ENCODE data around the gene NEO1. TPM values are rescaled to one million over a fixed set of nuclear protein-coding genes. Genes with fewer than 3 reads are reported as not detected.

Gene NEO1
- total RNA-seq, 2 donors from 2014 or later: 3.6 to 8.0 TPM

- no peaks in the 10 kb centered on the region for H3K9me3 Mint-ChIP-seq
- no peak overlapping the region for H3K4me3 Mint-ChIP-seq
- H3K4me1 Mint-ChIP-seq (ENCODE audit: low read depth in 2 of 2): peaks cover 5 to 9% of the 10 kb centered on the region in 2 donors
- peak; percentile 15 for DNase-seq (ENCODE audit: low spot score)
- H3K27me3 Mint-ChIP-seq: peaks cover 0 to 9% of the 10 kb centered on the region in 2 donors
- ATAC-seq: no peak
- H3K36me3 Mint-ChIP-seq: no peaks in the 10 kb centered on the region
- H3K27ac Mint-ChIP-seq: no peak overlapping the region
Measured at GRCh38 chr15:73330206-73331051, 278.2 kb downstream of the NEO1 start.

GRCh38 chr15:73331501-73331900 lies 279.2 kb downstream of the NEO1 start:
- Mint-ChIP-seq H3K27ac (no peak overlapping the region), H3K36me3 (no peaks in the 10 kb centered on the region), H3K9me3 (no peaks in the 10 kb centered on the region), H3K4me1 (ENCODE audit: low read depth in 2 of 2) (peaks cover 0 to 5% of the 10 kb centered on the region in 2 donors), H3K27me3 (peaks cover 0 to 7% of the 10 kb centered on the region in 2 donors), H3K4me3 (no peak overlapping the region)
- ATAC-seq (no peak), DNase-seq (ENCODE audit: low spot score) (peak; percentile 1)

GRCh38 chr15:73331991-73332925 lies 280.0 kb downstream of the NEO1 start:
- Mint-ChIP-seq H3K27me3 (peaks cover 5 to 7% of the 10 kb centered on the region in 2 donors), H3K4me1 (ENCODE audit: low read depth in 2 of 2) (peaks cover 0 to 5% of the 10 kb centered on the region in 2 donors), H3K9me3 (no peaks in the 10 kb centered on the region), H3K36me3 (no peaks in the 10 kb centered on the region), H3K27ac (no peak overlapping the region), H3K4me3 (no peak overlapping the region)
- peak; percentile 26 for DNase-seq (ENCODE audit: low spot score)
- no peak for ATAC-seq

GRCh38 chr15:73333001-73333400 lies 280.7 kb downstream of the NEO1 start:
- H3K27ac Mint-ChIP-seq: no peak overlapping the region
- peaks cover 2 to 10% of the 10 kb centered on the region in 2 donors for H3K27me3 Mint-ChIP-seq

GRCh38 chr15:73334086-73334485 lies 281.8 kb downstream of the NEO1 start:
- Mint-ChIP-seq H3K27me3 (peaks cover 0 to 10% of the 10 kb centered on the region in 2 donors), H3K4me1 (ENCODE audit: low read depth in 2 of 2) (no peaks in the 10 kb centered on the region), H3K9me3 (no peaks in the 10 kb centered on the region), H3K4me3 (no peak overlapping the region), H3K36me3 (no peaks in the 10 kb centered on the region), H3K27ac (no peak overlapping the region)
- no peak for ATAC-seq
- DNase-seq (ENCODE audit: low spot score): peak; percentile 47

More at GRCh38 chr15:73333001-73333400, 280.7 kb downstream of the NEO1 start:
- Mint-ChIP-seq H3K4me1 (ENCODE audit: low read depth in 2 of 2) (peaks cover 0 to under 1% of the 10 kb centered on the region in 2 donors), H3K4me3 (no peak overlapping the region), H3K9me3 (no peaks in the 10 kb centered on the region), H3K36me3 (no peaks in the 10 kb centered on the region)
- DNase-seq (ENCODE audit: low spot score) (peak; percentile 45), ATAC-seq (no peak)

- DNase-seq (ENCODE audit: low spot score): peak; percentile 38
- no peaks in the 10 kb centered on the region for H3K36me3 Mint-ChIP-seq
- peaks cover 0 to 10% of the 10 kb centered on the region in 2 donors for H3K27me3 Mint-ChIP-seq
- H3K4me1 Mint-ChIP-seq (ENCODE audit: low read depth in 2 of 2): no peaks in the 10 kb centered on the region
- no peak overlapping the region for H3K4me3 Mint-ChIP-seq
- no peak overlapping the region for H3K27ac Mint-ChIP-seq
- H3K9me3 Mint-ChIP-seq: no peaks in the 10 kb centered on the region
- no peak for ATAC-seq
Measured at GRCh38 chr15:73335026-73335425, 282.8 kb downstream of the NEO1 start.

GRCh38 chr15:73335471-73335870 lies 283.2 kb downstream of the NEO1 start:
- DNase-seq (ENCODE audit: low spot score) (no peak), ATAC-seq (no peak)
- Mint-ChIP-seq H3K4me1 (ENCODE audit: low read depth in 2 of 2) (no peaks in the 10 kb centered on the region), H3K9me3 (no peaks in the 10 kb centered on the region), H3K4me3 (no peak overlapping the region), H3K27me3 (peaks cover 0 to 10% of the 10 kb centered on the region in 2 donors), H3K36me3 (no peaks in the 10 kb centered on the region), H3K27ac (no peak overlapping the region)

- Mint-ChIP-seq H3K4me3 (no peak overlapping the region), H3K9me3 (no peaks in the 10 kb centered on the region)
- no peak for ATAC-seq
Measured at GRCh38 chr15:73336756-73337155, 284.5 kb downstream of the NEO1 start.

GRCh38 chr15:73337187-73337586 lies 284.9 kb downstream of the NEO1 start:
- H3K27me3 Mint-ChIP-seq: peaks cover 0 to 10% of the 10 kb centered on the region in 2 donors
- DNase-seq (ENCODE audit: low spot score): no peak
- no peaks in the 10 kb centered on the region for H3K36me3 Mint-ChIP-seq
- H3K27ac Mint-ChIP-seq: no peak overlapping the region
- H3K9me3 Mint-ChIP-seq: no peaks in the 10 kb centered on the region
- no peak overlapping the region for H3K4me3 Mint-ChIP-seq
- no peak for ATAC-seq
- H3K4me1 Mint-ChIP-seq (ENCODE audit: low read depth in 2 of 2): no peaks in the 10 kb centered on the region

More at GRCh38 chr15:73336756-73337155, 284.5 kb downstream of the NEO1 start:
- Mint-ChIP-seq H3K4me1 (ENCODE audit: low read depth in 2 of 2) (no peaks in the 10 kb centered on the region), H3K27me3 (peaks cover 0 to 10% of the 10 kb centered on the region in 2 donors), H3K27ac (no peak overlapping the region), H3K36me3 (no peaks in the 10 kb centered on the region)
- no peak for DNase-seq (ENCODE audit: low spot score)

- no peaks in the 10 kb centered on the region for H3K36me3 Mint-ChIP-seq
- no peak for DNase-seq (ENCODE audit: low spot score)
- no peaks in the 10 kb centered on the region for H3K4me1 Mint-ChIP-seq (ENCODE audit: low read depth in 2 of 2)
- peaks cover 0 to 10% of the 10 kb centered on the region in 2 donors for H3K27me3 Mint-ChIP-seq
- no peak for ATAC-seq
- no peak overlapping the region for H3K4me3 Mint-ChIP-seq
- H3K9me3 Mint-ChIP-seq: no peaks in the 10 kb centered on the region
- no peak overlapping the region for H3K27ac Mint-ChIP-seq
Measured at GRCh38 chr15:73338058-73338457, 285.8 kb downstream of the NEO1 start.

- peaks cover 3 to 15% of the 10 kb centered on the region in 2 donors for H3K27me3 Mint-ChIP-seq
- H3K4me1 Mint-ChIP-seq (ENCODE audit: low read depth in 2 of 2): no peaks in the 10 kb centered on the region
- no peaks in the 10 kb centered on the region for H3K9me3 Mint-ChIP-seq
- H3K4me3 Mint-ChIP-seq: no peak overlapping the region
- H3K27ac Mint-ChIP-seq: no peak overlapping the region
- no peaks in the 10 kb centered on the region for H3K36me3 Mint-ChIP-seq
- ATAC-seq: no peak
- DNase-seq (ENCODE audit: low spot score): no peak
Measured at GRCh38 chr15:73338606-73339374, 286.5 kb downstream of the NEO1 start.

GRCh38 chr15:73340502-73341192 lies 288.4 kb downstream of the NEO1 start:
- Mint-ChIP-seq H3K4me1 (ENCODE audit: low read depth in 2 of 2) (no peaks in the 10 kb centered on the region), H3K27ac (no peak overlapping the region), H3K36me3 (no peaks in the 10 kb centered on the region), H3K4me3 (no peak overlapping the region), H3K9me3 (no peaks in the 10 kb centered on the region), H3K27me3 (peaks cover 3 to 16% of the 10 kb centered on the region in 2 donors)
- DNase-seq (ENCODE audit: low spot score): no peak
- ATAC-seq: no peak
